GM12878 (cell line): ENCODE data around the gene SULT1C4. TPM values are rescaled to one million over a fixed set of nuclear protein-coding genes. Genes with fewer than 3 reads are reported as not detected.

ENCODE experiments used
- ATAC-seq: fragments of 200-7000 bp; cut with Tn5 transposase; 3 replicates; pipeline ENCODE4 v1.9.1; 2020; ENCODE audit warnings: mild to moderate bottlenecking, moderate library complexity
- BruUV-seq: library from RNA; stranded (reverse); fragments of 400-500 nt; replicated peaks from 2 replicates; lab custom pipeline; 2021; lab: Mats Ljungman, UMichigan
- CTCF ChIA-PET: fragments of 300-600 bp; sonication (Branson Sonifier 250); formaldehyde crosslinking; extraction: SDS; loops from one replicate; lab custom pipeline; 2021; ENCODE audit warnings: inconsistent platforms; lab: Yijun Ruan, JAX
- POLR2A ChIA-PET: fragments of 350-600 bp; formaldehyde crosslinking; extraction: SDS; loops from one replicate; lab custom pipeline; 2021; ENCODE audit warnings: inconsistent platforms; lab: Charles Lee
- RAD21 ChIA-PET: fragments of 300-600 bp; sonication (Branson Sonifier 250); formaldehyde crosslinking; loops from one replicate; lab custom pipeline; 2023; ENCODE audit warnings: antibody characterized with exemption; ENCODE audit not compliant: unreplicated experiment; lab: Charles Lee
- SMC1A ChIA-PET: fragments of 300-600 bp; sonication (Branson Sonifier 250); formaldehyde crosslinking; loops from one replicate; lab custom pipeline; 2023; ENCODE audit not compliant: unreplicated experiment, uncharacterized antibody; lab: Charles Lee
- DNase-seq: peaks from one replicate; pipeline ENCODE4 v3.0.0-alpha.2; 2011; ENCODE audit warnings: low read depth, low spot score
- FAIRE-seq: peaks from 3 replicates; lab custom pipeline; 2011; peaks lifted over from hg19 to GRCh38; lab: Jason Lieb, UNC
- H2AFZ ChIP-seq: 2 replicates; pipeline ENCODE4 v1.6.0; 2011; ENCODE audit warnings: low read depth, low read length, control low read depth; ENCODE audit not compliant: control insufficient read depth
- H3K27ac ChIP-seq: 2 replicates; pipeline ENCODE4 v1.5.1; 2011; ENCODE audit warnings: control low read depth; ENCODE audit not compliant: control insufficient read depth, insufficient read depth
- H3K27me3 ChIP-seq, 2 experiments: replicated peaks in 1 of 2; 2 replicates each; pipeline versions ENCODE4 v1.6.0 to v1.6.1; 2011; ENCODE audit warnings: low read length in 1 of 2; ENCODE audit not compliant: control insufficient read depth in 2 of 2, insufficient read depth in 2 of 2
- H3K36me3 ChIP-seq, 2 experiments: 2 replicates each; pipeline ENCODE4 v1.5.1; 2011; ENCODE audit warnings: low read length in 1 of 2; ENCODE audit not compliant: control insufficient read depth in 2 of 2, insufficient read depth in 2 of 2
- H3K4me1 ChIP-seq: 2 replicates; pipeline ENCODE4 v1.6.1; 2011; ENCODE audit warnings: mild to moderate bottlenecking, low read length, moderate library complexity, mixed read lengths; ENCODE audit not compliant: control insufficient read depth, insufficient read depth
- H3K4me2 ChIP-seq: 2 replicates; pipeline ENCODE4 v1.6.0; 2011; ENCODE audit warnings: control low read depth; ENCODE audit not compliant: control insufficient read depth, insufficient read depth
- H3K4me3 ChIP-seq: fragments of 200-600 bp; sonication (generic); 2 replicates; pipeline ENCODE4 v1.5.1; 2016
- H3K79me2 ChIP-seq: 2 replicates; pipeline ENCODE4 v1.6.0; 2011; ENCODE audit warnings: low read length; ENCODE audit not compliant: control insufficient read depth, insufficient read depth
- H3K9ac ChIP-seq: 2 replicates; pipeline ENCODE4 v1.8.0; 2011; ENCODE audit warnings: low read length, control low read depth, mixed read lengths; ENCODE audit not compliant: control insufficient read depth, insufficient read depth
- H3K9me3 ChIP-seq: replicated peaks from 3 replicates; pipeline ENCODE4 v1.5.1; 2011; ENCODE audit warnings: mild to moderate bottlenecking, low read length; ENCODE audit not compliant: control insufficient read depth, insufficient read depth
- H4K20me1 ChIP-seq: 2 replicates; pipeline ENCODE4 v1.6.0; 2011; ENCODE audit not compliant: control insufficient read depth, insufficient read depth
- CTCF ChIP-seq, 3 experiments: IDR thresholded peaks in 2 of 3; conservative IDR thresholded peaks in 1 of 3; 2 replicates each; pipeline ENCODE4 v1.5.1; 2011; ENCODE audit warnings: low read depth in 3 of 3, low read length in 3 of 3, mild to moderate bottlenecking in 3 of 3, control low read depth in 2 of 3, moderate library complexity in 2 of 3, inconsistent platforms in 1 of 3, mixed read lengths in 1 of 3; ENCODE audit not compliant: control insufficient read depth in 2 of 3, insufficient read depth in 1 of 3; ENCODE audit errors: extremely low read depth in 1 of 3
- IRF4 ChIP-seq: IDR thresholded peaks from 2 replicates; pipeline ENCODE4 v1.6.1; 2011; ENCODE audit warnings: low read depth, low read length
- JUNB ChIP-seq: IDR thresholded peaks from 2 replicates; pipeline ENCODE4 v1.6.1; 2016; ENCODE audit warnings: antibody characterized with exemption, mild to moderate bottlenecking
- JUND ChIP-seq: IDR thresholded peaks from 2 replicates; pipeline ENCODE4 v1.6.1; 2012; ENCODE audit warnings: low read depth, mild to moderate bottlenecking, low read length, improper control_type of control experiment, moderate library complexity
- ZBTB4 ChIP-seq: fragments of 450-650 bp; formaldehyde crosslinking; IDR thresholded peaks from 2 replicates; pipeline ENCODE4 v1.4.0; 2022; ENCODE audit warnings: mild to moderate bottlenecking, moderate library complexity
- ZNF24 ChIP-seq: fragments of 450-650 bp; IDR thresholded peaks from 2 replicates; pipeline ENCODE4 v1.6.1; 2017; ENCODE audit warnings: antibody characterized with exemption, mild to moderate bottlenecking
- WGBS: methylation state at CpG from one replicate; pipeline ENCODE4 v1.1.6; 2016; ENCODE audit warnings: low lambda C conversion rate; ENCODE audit not compliant: insufficient replicate concordance, insufficient coverage; ENCODE audit errors: missing lambda C conversion rate; 5-methylcytosine and 5-hydroxymethylcytosine counted together
- in situ Hi-C: fragments of 300-500 bp; cut with MboI; formaldehyde crosslinking; loops from 9 replicates; pipeline ENCODE4 v1.14.3; 2018; ENCODE audit warnings: mixed read lengths
- intact Hi-C: fragments of 100-400 bp; cut with micrococcal nuclease; formaldehyde crosslinking; loops from one replicate; pipeline ENCODE4 v1.14.2; 2022; ENCODE audit not compliant: unreplicated experiment
- polyA plus RNA-seq, 11 experiments: library from polyadenylated mRNA; depleted of rRNA in 4 of 11; unstranded in 6 of 11; stranded (reverse) in 5 of 11; fragments of >200 nt; fragmentation: Nextera tagmentation in 4 of 11; fragmentation: Illumina TruSeq in 1 of 11; extraction: Ambion mirVana in 4 of 11; extraction: Trizol in 1 of 11; gene quantifications; 1 replicate in 1 of 11; 2 replicates in 10 of 11; pipeline versions ENCODE4 v1.2.1 to v1.2.3, GENCODE V29; 2011 to 2016; ENCODE audit warnings: inconsistent platforms in 2 of 11, missing spikeins in 2 of 11, low read depth in 1 of 11
- total RNA-seq, 4 experiments: library from RNA; depleted of rRNA in 3 of 4; stranded (reverse); fragments of >200 nt in 3 of 4; fragmentation: Illumina TruSeq in 1 of 4; extraction: Trizol in 1 of 4; gene quantifications; 2 replicates each; pipeline versions ENCODE4 v1.2.1 to v1.2.3, GENCODE V29; 2013 to 2021

SULT1C4 gene
- total and polyA plus RNA-seq, 10 of the 15 experiments (the other 5 are each of a cell fraction or from before 2014, with no cell fraction given), result 0.04 TPM; not detected in 9

DNA sequence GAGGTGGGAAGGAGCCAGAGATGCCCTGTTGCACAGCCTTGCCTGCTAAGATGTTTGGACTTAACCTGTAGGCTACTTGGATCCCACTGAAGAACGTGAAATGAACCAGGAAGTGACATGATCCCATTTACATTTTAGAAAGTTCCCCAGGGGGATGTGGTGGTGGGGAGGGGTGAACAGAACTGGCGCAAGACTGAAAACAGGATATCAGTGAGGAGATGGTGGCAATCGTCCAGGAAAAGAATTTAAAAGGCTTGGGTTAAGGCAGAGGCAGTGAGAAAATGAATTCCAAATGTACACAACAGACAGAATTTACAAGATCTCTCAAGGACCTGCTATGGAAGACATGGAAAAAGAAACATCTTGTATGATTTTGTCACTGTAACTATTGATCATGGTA lies 46.8 kb upstream of the SULT1C4 start:
- DNase-seq, result no peak
- Histone ChIP-seq H3K79me2 (no peaks in the 10 kb centered on the region), H4K20me1 (no peaks in the 10 kb centered on the region), H3K36me3 (no peaks in the 10 kb centered on the region), H2AFZ (no peak overlapping the region), H3K9ac (no peak overlapping the region), H3K4me2 (no peak overlapping the region), H3K27me3 (0 out of 4 replicates have a peak, but pooled peaks cover 0 to 3% of the 10 kb centered on the region in 2 experiments), H3K9me3 (no peaks in the 10 kb centered on the region), H3K4me3 (no peak overlapping the region), H3K4me1 (no peaks in the 10 kb centered on the region), H3K27ac (no peak overlapping the region)
- RAD21 ChIA-PET, result no interaction called here
- POLR2A ChIA-PET, result no interaction called here
- BruUV-seq, result no TSS peak
- ATAC-seq, result no peak
- SMC1A ChIA-PET, result no interaction called here
- WGBS, result 33% methylated on average over 3 of the region's 3 CpGs
- CTCF ChIA-PET, result no interaction called here
- intact Hi-C loops (no loop called here), in situ Hi-C loops (no loop called here)
- FAIRE-seq, result no peak
- TF ChIP-seq IRF4, result no peak
- TF ChIP-seq ZBTB4 (CRISPR knock-in tag), result no peak
- TF ChIP-seq CTCF (IDR thresholded peaks at IDR 0.05 in 2 of 3, conservative IDR thresholded peaks at IDR 0.05 in 1 of 3; ENCODE audit: control insufficient read depth in 2 of 3, extremely low read depth in 1 of 3, insufficient read depth in 1 of 3, low read depth in 3 of 3, low read length in 3 of 3), result no peak
- TF ChIP-seq JUNB, result no peak
- no peak for TF ChIP-seq ZNF24
- no peak for TF ChIP-seq JUND
